Activated naive CD4-positive, alpha-beta T cell treated with anti-CD3 and anti-CD28 coated beads, Interleukin-2, amount 10 ng/mL, durations not matched to agents 7 days and 5 days (primary cell): ENCODE results near the gene TCF12.
"Not testable (repeated sequence)": the region's sequence is repeated elsewhere in the genome, so short reads cannot be mapped to it uniquely, and the experiment has no call there.

Source experiments
- CTCF ChIA-PET: fragments of 350-600 bp; sonication (Branson Sonifier 250); formaldehyde crosslinking; loops from one replicate; lab custom pipeline; 2021; ENCODE audit warnings: antibody characterized with exemption; lab: Charles Lee
- DNase-seq: peaks from one replicate; pipeline ENCODE4 v3.0.0-alpha.2; 2020
- H3K27ac Mint-ChIP-seq: one replicate; pipeline ENCODE4 v1.8.0; 2021; ENCODE audit warnings: mild to moderate bottlenecking, moderate library complexity, mixed read lengths
- H3K27me3 Mint-ChIP-seq: one replicate; pipeline ENCODE4 v1.8.0; 2021; ENCODE audit warnings: mild to moderate bottlenecking, mixed read lengths
- H3K36me3 Mint-ChIP-seq: one replicate; pipeline ENCODE4 v1.8.0; 2021; ENCODE audit warnings: mixed read lengths
- H3K4me1 Mint-ChIP-seq: one replicate; pipeline ENCODE4 v1.8.0; 2021; ENCODE audit warnings: mixed read lengths
- H3K4me3 Mint-ChIP-seq: one replicate; pipeline ENCODE4 v1.8.0; 2021; ENCODE audit warnings: mild to moderate bottlenecking, moderate library complexity, mixed read lengths
- H3K9me3 Mint-ChIP-seq: one replicate; pipeline ENCODE4 v1.8.0; 2021; ENCODE audit warnings: mixed read lengths

TCF12 gene

GRCh38 chr15:57143511-57144078, 225.2 kb downstream of the TCF12 start:
- H3K36me3 Mint-ChIP-seq, result no peaks in the 10 kb centered on the region
- CTCF ChIA-PET, result no interaction called here
- H3K4me3 Mint-ChIP-seq, result no peak overlapping the region
- H3K4me1 Mint-ChIP-seq, result peaks cover 3% of the 10 kb centered on the region
- H3K27ac Mint-ChIP-seq, result no peak overlapping the region
- H3K27me3 Mint-ChIP-seq, result no peaks in the 10 kb centered on the region
- no peak for DNase-seq
- no peaks in the 10 kb centered on the region for H3K9me3 Mint-ChIP-seq

GRCh38 chr15:57144448-57144847, 226.0 kb downstream of the TCF12 start:
- Mint-ChIP-seq H3K27me3 (no peaks in the 10 kb centered on the region), H3K27ac (no peak overlapping the region), H3K4me3 (no peak overlapping the region), H3K36me3 (no peaks in the 10 kb centered on the region), H3K4me1 (peaks cover 3% of the 10 kb centered on the region), H3K9me3 (no peaks in the 10 kb centered on the region)
- CTCF ChIA-PET, result interaction anchor here (0.7 to 6.0 kb wide), 4 partner anchors 9 to 162 kb away, joined by 3 to 80 read pairs (median 12); no protein-coding TSS in a partner anchor
- DNase-seq, result no peak

GRCh38 chr15:57146506-57147201, 228.2 kb downstream of the TCF12 start:
- Mint-ChIP-seq H3K27ac (no peak overlapping the region), H3K36me3 (peaks cover 20% of the 10 kb centered on the region), H3K4me1 (peaks cover 3% of the 10 kb centered on the region), H3K9me3 (peaks cover 13% of the 10 kb centered on the region), H3K27me3 (no peaks in the 10 kb centered on the region), H3K4me3 (no peak overlapping the region)
- no peak for DNase-seq
- CTCF ChIA-PET, result interaction anchor here (0.7 to 6.0 kb wide), 17 partner anchors 9 to 650 kb away, joined by 3 to 80 read pairs (median 4); no protein-coding TSS in a partner anchor

- CTCF ChIA-PET, result interaction anchor here (0.6 to 6.0 kb wide), 11 partner anchors 10 to 510 kb away, joined by 3 to 80 read pairs (median 7); no protein-coding TSS in a partner anchor
- Mint-ChIP-seq H3K4me1 (peaks cover 10% of the 10 kb centered on the region), H3K27ac (no peak overlapping the region), H3K27me3 (no peaks in the 10 kb centered on the region), H3K36me3 (peaks cover 29% of the 10 kb centered on the region), H3K9me3 (peaks cover 22% of the 10 kb centered on the region), H3K4me3 (no peak overlapping the region)
- DNase-seq, result no peak
Measured at GRCh38 chr15:57147621-57148020, 229.2 kb downstream of the TCF12 start.

GRCh38 chr15:57148262-57148661, 229.8 kb downstream of the TCF12 start:
- Mint-ChIP-seq H3K27me3 (no peaks in the 10 kb centered on the region), H3K36me3 (peaks cover 35% of the 10 kb centered on the region), H3K4me3 (no peak overlapping the region), H3K27ac (no peak overlapping the region), H3K9me3 (peaks cover 27% of the 10 kb centered on the region), H3K4me1 (peaks cover 17% of the 10 kb centered on the region)
- CTCF ChIA-PET, result interaction anchor here (0.8 to 6.0 kb wide), 4 partner anchors 13 to 380 kb away, joined by 3 to 80 read pairs (median 14); no protein-coding TSS in a partner anchor
- no peak for DNase-seq

GRCh38 chr15:57149196-57149595, 230.8 kb downstream of the TCF12 start:
- DNase-seq, result no peak
- Mint-ChIP-seq H3K36me3 (peaks cover 39% of the 10 kb centered on the region), H3K4me3 (no peak overlapping the region), H3K27ac (no peak overlapping the region), H3K27me3 (no peaks in the 10 kb centered on the region), H3K4me1 (peaks cover 23% of the 10 kb centered on the region), H3K9me3 (peaks cover 33% of the 10 kb centered on the region)
- CTCF ChIA-PET, result interaction anchor here (0.8 to 6.0 kb wide), 3 partner anchors 11 to 157 kb away, joined by 3 to 80 read pairs (median 5); no protein-coding TSS in a partner anchor

GRCh38 chr15:57150066-57150865, 231.8 kb downstream of the TCF12 start:
- Mint-ChIP-seq H3K4me1 (peaks cover 23% of the 10 kb centered on the region), H3K9me3 (peaks cover 35% of the 10 kb centered on the region), H3K36me3 (peaks cover 41% of the 10 kb centered on the region), H3K4me3 (no peak overlapping the region), H3K27ac (no peak overlapping the region), H3K27me3 (no peaks in the 10 kb centered on the region)
- no peak for DNase-seq
- CTCF ChIA-PET, result interaction anchor here (1.2 to 6.0 kb wide), 3 partner anchors 8 to 156 kb away, joined by 3 to 80 read pairs (median 5); no protein-coding TSS in a partner anchor

GRCh38 chr15:57150866-57151203, 232.4 kb downstream of the TCF12 start:
- H3K9me3 Mint-ChIP-seq, result peaks cover 35% of the 10 kb centered on the region
- H3K27ac Mint-ChIP-seq, DNase-seq, H3K4me3 Mint-ChIP-seq, H3K27me3 Mint-ChIP-seq: not testable (repeated sequence)
- CTCF ChIA-PET, result interaction anchor here (1.2 to 1.3 kb wide), 2 partner anchors 9 to 156 kb away, joined by 3 to 4 read pairs; no protein-coding TSS in a partner anchor
- H3K4me1 Mint-ChIP-seq, result peaks cover 23% of the 10 kb centered on the region
- peaks cover 41% of the 10 kb centered on the region for H3K36me3 Mint-ChIP-seq

GRCh38 chr15:57152133-57152532, 233.7 kb downstream of the TCF12 start:
- H3K4me3 Mint-ChIP-seq, result no peak overlapping the region
- peaks cover 41% of the 10 kb centered on the region for H3K36me3 Mint-ChIP-seq
- CTCF ChIA-PET, result interaction anchor here (0.7 to 1.3 kb wide), 4 partner anchors 14 to 362 kb away, joined by 3 to 4 read pairs (median 4); no protein-coding TSS in a partner anchor

GRCh38 chr15:57152666-57153539, 234.5 kb downstream of the TCF12 start:
- DNase-seq, result no peak
- peaks cover 35% of the 10 kb centered on the region for H3K9me3 Mint-ChIP-seq
- CTCF ChIA-PET, result interaction anchor here (0.7 to 1.3 kb wide), 4 partner anchors 14 to 363 kb away, joined by 3 to 4 read pairs (median 4); no protein-coding TSS in a partner anchor
- H3K27ac Mint-ChIP-seq, result peak overlapping the region; percentile 80
- H3K4me3 Mint-ChIP-seq, result no peak overlapping the region
- H3K4me1 Mint-ChIP-seq, result peaks cover 20% of the 10 kb centered on the region
- peaks cover 41% of the 10 kb centered on the region for H3K36me3 Mint-ChIP-seq
- no peaks in the 10 kb centered on the region for H3K27me3 Mint-ChIP-seq

More at GRCh38 chr15:57152133-57152532, 233.7 kb downstream of the TCF12 start:
- peaks cover 35% of the 10 kb centered on the region for H3K9me3 Mint-ChIP-seq
- peaks cover 20% of the 10 kb centered on the region for H3K4me1 Mint-ChIP-seq
- H3K27me3 Mint-ChIP-seq, result no peaks in the 10 kb centered on the region
- no peak for DNase-seq
- no peak overlapping the region for H3K27ac Mint-ChIP-seq

- Mint-ChIP-seq H3K4me1 (peaks cover 20% of the 10 kb centered on the region), H3K36me3 (peaks cover 25% of the 10 kb centered on the region), H3K4me3 (no peak overlapping the region), H3K27ac (no peak overlapping the region), H3K27me3 (no peaks in the 10 kb centered on the region), H3K9me3 (peaks cover 23% of the 10 kb centered on the region)
- DNase-seq, result no peak
- CTCF ChIA-PET, result interaction anchor here (1.0 kb wide), 1 partner anchor 11 kb away, joined by 3 read pairs; no protein-coding TSS in a partner anchor
Measured at GRCh38 chr15:57156210-57156884, 237.9 kb downstream of the TCF12 start.

- peaks cover 5% of the 10 kb centered on the region for H3K9me3 Mint-ChIP-seq
- H3K27ac Mint-ChIP-seq, result no peak overlapping the region
- H3K4me3 Mint-ChIP-seq, result no peak overlapping the region
- CTCF ChIA-PET, result no interaction called here
- no peaks in the 10 kb centered on the region for H3K27me3 Mint-ChIP-seq
- H3K36me3 Mint-ChIP-seq, result peaks cover 3% of the 10 kb centered on the region
- peaks cover 3% of the 10 kb centered on the region for H3K4me1 Mint-ChIP-seq
- DNase-seq, result no peak
Measured at GRCh38 chr15:57158589-57158988, 240.1 kb downstream of the TCF12 start.
